ENCODE results near the gene LRRTM3.

The LRRTM3 gene

GRCh38 chr10:67119651-67120050 is 193.8 kb downstream of the LRRTM3 start:
- H3K4me1 Mint-ChIP-seq = peaks cover 24% of the 10 kb centered on the region
- H3K4me3 Mint-ChIP-seq = no peak overlapping the region
- no peaks in the 10 kb centered on the region for H3K27me3 Mint-ChIP-seq (ENCODE audit: low read depth)
- no peaks in the 10 kb centered on the region for H3K36me3 Mint-ChIP-seq (ENCODE audit: low read depth)
- H3K9me3 Mint-ChIP-seq = no peaks in the 10 kb centered on the region
- no peak for TF ChIP-seq CTCF (IDR thresholded peaks at IDR 0.05; ENCODE audit: unreplicated experiment in 3 of 3)
- peak overlapping the region; percentile 4 to 73 (median 29) for H3K27ac Mint-ChIP-seq

- Mint-ChIP-seq H3K9me3 (no peaks in the 10 kb centered on the region), H3K4me1 (no peaks in the 10 kb centered on the region), H3K4me3 (no peak overlapping the region), H3K36me3 (ENCODE audit: low read depth) (no peaks in the 10 kb centered on the region), H3K27me3 (ENCODE audit: low read depth) (no peaks in the 10 kb centered on the region), H3K27ac (no peak overlapping the region)
- no peak for TF ChIP-seq CTCF (IDR thresholded peaks at IDR 0.05; ENCODE audit: unreplicated experiment in 3 of 3)
Measured at GRCh38 chr10:67127441-67127840, 201.6 kb downstream of the LRRTM3 start.

- Mint-ChIP-seq H3K9me3 (no peaks in the 10 kb centered on the region), H3K27me3 (ENCODE audit: low read depth) (no peaks in the 10 kb centered on the region), H3K36me3 (ENCODE audit: low read depth) (no peaks in the 10 kb centered on the region), H3K4me3 (no peak overlapping the region), H3K4me1 (no peaks in the 10 kb centered on the region), H3K27ac (no peak overlapping the region)
- no peak for TF ChIP-seq CTCF (IDR thresholded peaks at IDR 0.05; ENCODE audit: unreplicated experiment in 3 of 3)
Measured at GRCh38 chr10:67140641-67141040, 214.8 kb downstream of the LRRTM3 start.

- Mint-ChIP-seq H3K4me3 (no peak overlapping the region), H3K4me1 (no peaks in the 10 kb centered on the region), H3K27me3 (ENCODE audit: low read depth) (no peaks in the 10 kb centered on the region), H3K27ac (no peak overlapping the region), H3K9me3 (no peaks in the 10 kb centered on the region), H3K36me3 (ENCODE audit: low read depth) (no peaks in the 10 kb centered on the region)
- TF ChIP-seq CTCF (IDR thresholded peaks at IDR 0.05; ENCODE audit: unreplicated experiment in 3 of 3) = no peak
Measured at GRCh38 chr10:67141300-67141699, 215.5 kb downstream of the LRRTM3 start.

GRCh38 chr10:67144530-67144929 is 218.7 kb downstream of the LRRTM3 start:
- Mint-ChIP-seq H3K27ac (no peak overlapping the region), H3K9me3 (no peaks in the 10 kb centered on the region), H3K36me3 (ENCODE audit: low read depth) (no peaks in the 10 kb centered on the region), H3K4me3 (no peak overlapping the region), H3K4me1 (no peaks in the 10 kb centered on the region), H3K27me3 (ENCODE audit: low read depth) (no peaks in the 10 kb centered on the region)
- TF ChIP-seq CTCF (IDR thresholded peaks at IDR 0.05; ENCODE audit: unreplicated experiment in 3 of 3) = no peak
